Middle frontal gyrus (tissue), 1 donor: ENCODE measurements around the gene DPM2.

Experiments used
- DNase-seq: peaks from one replicate; pipeline ENCODE4 v3.0.0-alpha.2; 2015; ENCODE audit warnings: low spot score; ENCODE audit errors: extremely low spot score

DPM2 gene

DNA sequence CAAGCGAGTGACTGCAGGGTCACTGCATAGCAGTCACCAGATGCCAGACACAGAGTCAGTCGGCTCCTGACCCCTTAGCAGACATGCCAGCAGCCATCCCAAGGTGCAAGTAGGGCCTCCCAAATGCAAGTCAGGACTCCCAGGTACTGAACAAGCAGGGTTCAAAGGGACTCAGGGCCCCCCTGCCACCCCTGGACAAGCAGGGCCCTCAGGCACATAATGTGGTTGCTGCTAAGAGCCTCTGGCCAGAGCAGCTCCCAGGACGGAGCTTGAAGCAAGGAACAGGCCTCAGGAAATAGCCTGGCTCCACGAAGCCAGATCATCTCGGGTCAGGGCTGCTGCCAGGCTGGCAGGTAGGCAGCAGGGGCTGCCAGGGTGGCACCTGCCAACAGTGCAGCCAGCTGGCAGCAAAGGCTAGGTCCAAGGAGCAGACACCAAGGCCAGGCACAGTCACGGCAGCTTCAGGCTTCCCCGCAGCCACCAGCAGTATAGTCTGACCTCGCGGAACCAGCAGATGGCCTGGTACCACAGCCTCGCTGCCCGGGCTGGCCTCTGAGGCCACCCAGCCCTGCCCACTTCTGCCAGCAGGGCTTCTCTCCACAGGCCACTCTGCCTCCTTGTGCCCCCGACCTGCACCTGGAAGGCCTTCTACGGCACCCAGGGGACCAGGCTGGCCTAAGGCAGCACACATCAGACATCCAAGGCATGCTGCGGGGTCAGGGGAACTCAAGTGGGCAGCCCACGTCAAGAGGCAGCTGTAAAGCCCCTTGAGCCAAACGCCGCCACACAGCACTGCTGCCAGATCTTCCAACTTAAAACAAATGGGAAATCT is 35.7 kb upstream of the DPM2 start:
- no peak for DNase-seq

DNA sequence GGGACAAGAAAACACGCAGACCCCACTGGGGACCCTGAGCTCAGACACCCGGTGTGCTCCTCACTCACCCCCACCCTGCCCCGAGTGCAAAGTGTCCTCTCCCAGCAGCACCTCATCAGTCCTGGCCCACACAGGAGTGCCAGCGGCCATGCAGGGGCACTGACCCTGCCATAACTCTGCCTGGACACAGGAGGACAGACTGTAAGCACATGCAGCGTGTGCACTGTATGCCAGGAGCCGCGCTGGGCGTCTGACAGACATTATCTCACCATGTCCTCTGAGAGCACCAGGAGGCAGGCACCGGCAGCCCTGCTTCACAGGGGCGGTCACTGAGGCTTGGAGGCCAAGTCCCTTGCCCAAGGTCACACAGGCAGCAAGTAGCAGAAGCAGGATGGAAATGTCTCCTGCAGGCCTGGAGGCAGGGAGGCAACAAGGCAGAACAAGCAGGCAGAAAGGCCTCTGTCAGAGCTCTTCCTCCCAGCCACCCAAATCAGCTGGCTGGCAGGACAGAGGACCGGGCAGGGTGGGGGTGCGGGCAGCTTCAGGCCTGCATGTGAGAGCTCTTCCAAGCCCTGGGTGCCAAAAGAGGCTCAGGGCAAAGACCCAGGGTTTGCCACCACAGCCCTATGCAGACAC is 34.7 kb upstream of the DPM2 start:
- no peak for DNase-seq

- no peak for DNase-seq
These were observed 33.9 kb upstream of the DPM2 start for GRCh38 chr9:127971357-127972235.

DNA sequence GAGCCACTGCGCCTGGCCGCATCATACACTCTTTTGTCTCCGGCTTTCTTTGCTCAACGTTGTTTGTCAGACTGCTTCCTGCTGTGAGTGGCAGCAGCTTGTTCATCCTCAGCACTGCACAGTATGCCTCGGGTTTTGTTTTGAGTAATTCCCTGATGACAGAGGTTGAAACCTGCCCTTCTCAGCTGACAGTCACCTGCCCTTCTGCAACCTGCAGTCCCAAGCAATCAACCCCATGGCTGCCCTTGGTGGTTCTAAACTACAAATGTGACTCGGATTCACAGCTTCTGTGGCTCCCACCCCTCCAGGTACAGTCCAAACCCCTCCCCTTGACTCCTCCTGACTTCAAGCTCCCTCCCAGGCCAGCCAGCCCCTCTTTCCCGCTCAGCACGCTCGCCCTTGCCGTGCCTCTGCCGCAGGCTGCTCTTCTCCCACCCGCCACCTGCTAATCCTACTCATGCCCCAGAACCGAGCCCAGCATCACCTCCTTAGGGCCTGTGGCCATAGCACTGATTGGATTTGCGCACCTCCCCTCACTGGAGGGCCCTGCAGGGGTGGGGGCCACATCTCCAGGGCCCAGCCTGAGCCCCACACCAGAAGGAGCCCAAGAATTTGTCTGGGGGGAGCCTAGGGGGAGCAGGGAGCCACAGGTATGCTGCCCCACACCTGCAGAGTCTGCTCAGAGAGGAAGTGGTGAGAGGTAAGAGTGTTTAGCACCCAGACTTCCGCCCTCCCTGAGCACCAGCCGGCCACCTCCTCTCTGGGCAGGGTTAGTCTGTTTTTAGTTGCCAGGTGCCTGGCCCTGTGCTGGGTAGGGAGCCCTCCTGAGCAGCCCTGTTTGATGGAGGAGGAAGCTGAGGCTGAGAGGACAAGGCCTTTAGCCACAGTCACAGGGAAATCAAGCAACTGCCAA is 33.0 kb upstream of the DPM2 start:
- DNase-seq = no peak

DNA sequence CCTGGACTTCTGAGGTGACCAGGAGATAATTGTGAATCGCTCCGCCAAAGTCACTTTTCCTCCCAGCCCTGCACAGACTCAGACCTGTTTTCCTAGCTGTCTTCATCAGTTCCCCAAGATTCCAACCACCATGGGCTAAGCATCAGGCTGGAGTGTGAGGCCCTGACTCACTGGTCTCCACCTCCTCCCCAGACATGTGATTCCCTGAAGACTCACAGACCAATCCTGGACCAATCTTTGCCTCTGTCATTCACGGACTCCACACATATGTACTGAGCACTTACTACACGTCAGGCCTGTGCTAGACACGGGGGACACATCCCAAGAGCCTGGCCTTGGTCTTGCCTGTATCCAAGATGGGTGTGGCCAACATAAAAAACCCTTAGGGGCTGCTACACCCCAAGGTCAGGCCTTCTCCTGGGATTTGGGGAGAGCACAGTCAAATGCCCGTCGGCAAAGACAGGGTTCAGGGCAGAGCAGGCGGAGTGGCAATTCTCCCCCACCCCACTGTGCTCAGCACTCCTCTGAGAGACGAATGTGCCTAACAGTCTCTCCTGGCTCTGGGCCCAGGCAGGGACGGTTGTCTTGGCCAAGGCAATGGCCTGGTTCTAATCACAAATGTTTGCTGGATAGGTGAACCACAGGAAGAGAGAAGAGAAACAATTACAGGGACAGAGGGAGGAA is 31.2 kb upstream of the DPM2 start:
- DNase-seq = no peak

- DNase-seq = no peak
These were observed 30.4 kb upstream of the DPM2 start for GRCh38 chr9:127968042-127968441.

DNA sequence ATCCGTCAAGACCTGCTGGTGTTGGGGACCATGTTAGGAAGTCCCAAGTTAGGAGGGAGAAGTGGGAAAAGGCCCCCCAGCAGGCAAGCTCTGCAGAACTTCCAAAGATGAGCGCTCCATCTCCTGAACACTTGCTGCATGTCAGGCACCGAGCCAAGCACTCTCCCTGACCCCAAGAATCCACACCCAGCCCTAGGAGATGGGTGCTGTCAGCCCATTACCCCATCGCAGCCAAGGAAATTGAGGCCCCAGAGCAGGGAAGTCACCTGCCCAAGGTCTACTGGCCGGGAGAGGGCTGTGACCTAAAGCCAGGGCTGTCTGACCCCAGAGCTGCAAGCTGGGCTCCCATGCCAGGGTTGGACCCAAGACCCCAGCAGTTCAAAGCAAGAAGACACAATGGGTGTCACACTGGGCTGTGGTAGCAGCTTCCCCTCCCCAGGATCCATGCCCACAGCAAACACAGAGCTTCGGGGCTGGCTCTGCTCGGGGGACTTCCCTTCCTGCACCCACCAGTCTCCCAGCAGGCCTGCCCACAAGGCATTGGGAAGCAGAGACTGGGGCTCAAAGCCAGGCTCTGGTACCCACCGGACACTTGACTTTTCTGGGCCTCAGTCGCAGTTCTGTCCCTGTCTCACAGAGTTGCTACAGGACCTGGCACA is 29.6 kb upstream of the DPM2 start:
- no peak for DNase-seq

- no peak for DNase-seq
These were observed 28.9 kb upstream of the DPM2 start for GRCh38 chr9:127966416-127967150.

DNA sequence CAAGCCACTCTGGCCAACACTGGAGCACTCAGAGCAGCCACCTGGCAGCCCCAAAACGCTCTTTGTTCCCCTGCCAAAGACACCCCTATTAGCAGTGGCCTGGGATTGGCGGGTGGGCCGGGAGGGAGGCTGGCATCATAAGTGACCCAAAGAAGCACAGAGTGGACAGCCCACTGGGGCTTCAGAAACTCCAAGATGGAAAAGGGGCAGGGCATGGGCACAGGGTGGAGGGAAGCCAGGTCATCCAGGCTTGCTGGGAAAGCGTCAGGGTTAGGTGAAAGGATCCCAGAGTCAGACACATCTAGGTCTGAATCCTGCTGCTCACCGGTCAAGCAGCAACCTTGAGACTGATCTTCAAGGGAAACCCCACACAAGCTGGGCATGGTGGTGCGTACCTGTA is 28.3 kb upstream of the DPM2 start:
- no peak for DNase-seq

DNA sequence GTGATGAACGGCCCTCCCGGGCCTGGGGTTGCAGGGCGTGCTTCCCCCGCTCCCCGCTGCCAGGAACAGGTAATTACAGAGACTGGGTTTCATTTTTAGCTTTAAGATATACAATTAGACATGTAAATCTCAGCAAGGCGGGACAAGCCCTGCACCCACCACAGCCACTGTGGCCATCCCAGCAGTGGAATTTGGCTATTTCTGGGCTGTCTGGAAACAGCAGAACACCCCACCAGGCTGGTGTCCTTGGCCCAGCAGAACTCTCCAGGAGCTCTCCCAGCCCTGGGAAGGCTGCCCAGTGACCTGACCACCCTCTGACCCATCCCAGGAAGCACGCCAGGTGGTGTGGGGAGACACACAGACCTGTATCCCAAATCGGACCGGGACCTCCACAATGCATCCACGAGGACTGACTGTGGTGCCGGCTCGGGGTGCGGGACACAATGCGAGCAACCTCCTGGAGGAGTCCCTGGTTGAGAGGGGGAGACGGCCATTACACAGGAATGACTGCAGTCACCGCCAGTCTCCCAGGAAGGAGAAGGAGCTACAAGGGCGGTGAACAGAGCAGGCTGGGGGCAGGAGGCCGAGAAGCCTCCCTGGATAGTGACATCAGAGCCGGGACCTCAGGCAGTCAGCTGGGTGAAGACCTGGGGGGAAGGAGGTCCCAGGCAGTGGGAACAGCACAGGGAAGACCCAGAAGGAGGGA is 25.9 kb upstream of the DPM2 start:
- DNase-seq = no peak

DNA sequence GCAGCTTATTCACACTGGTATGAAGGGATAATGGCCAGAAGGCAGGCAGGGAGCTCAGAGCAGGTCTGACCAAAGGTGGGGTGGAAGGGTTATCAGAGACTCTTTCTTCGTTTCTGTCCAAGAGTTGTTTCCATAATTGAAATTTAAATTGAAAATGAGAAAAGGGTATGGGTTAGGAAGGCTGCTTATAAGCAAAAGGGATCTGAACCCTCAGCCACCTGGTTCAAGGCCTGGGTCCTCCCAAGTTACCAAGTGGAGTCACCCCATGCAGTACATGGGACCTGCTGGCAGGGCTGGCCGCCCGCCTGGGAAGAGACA is 25.3 kb upstream of the DPM2 start:
- no peak for DNase-seq

DNA sequence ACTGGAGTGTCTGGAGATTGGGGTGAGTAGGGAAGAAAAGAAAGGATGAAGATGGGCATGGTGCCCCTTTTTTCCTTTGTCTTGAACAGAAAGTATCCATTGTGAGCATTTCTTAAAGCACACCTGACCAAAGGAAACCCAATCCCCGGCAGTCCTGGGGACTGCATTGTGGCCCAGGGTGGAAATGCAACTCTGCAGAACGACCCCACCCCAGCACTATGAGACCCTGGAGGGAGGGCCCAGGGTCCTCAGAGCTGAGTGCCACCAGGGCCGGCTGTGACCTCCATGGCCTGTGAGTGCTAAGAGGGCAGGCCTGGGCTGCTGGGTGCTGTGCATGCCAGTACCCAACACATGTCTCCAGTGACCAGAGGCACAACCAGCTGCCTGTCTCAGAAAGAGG is 24.6 kb upstream of the DPM2 start:
- no peak for DNase-seq

GRCh38 chr9:127961613-127962155 is 24.0 kb upstream of the DPM2 start:
- no peak for DNase-seq

DNA sequence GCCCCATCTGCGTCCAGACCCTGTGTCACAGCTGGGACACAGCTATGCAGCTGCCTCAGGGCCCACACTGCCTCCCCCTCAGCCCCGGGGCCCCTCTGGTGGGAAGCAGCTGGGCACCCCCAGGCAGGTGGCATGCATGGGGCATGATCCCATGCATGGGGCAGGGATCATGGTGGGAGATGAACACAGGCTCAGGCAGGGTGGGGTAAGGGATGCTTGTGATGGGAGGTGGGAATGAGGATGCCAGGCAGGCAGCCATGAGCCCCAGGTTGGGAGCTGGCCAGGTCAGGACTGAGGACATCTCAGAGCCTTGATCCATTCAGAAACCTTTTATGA is 23.5 kb upstream of the DPM2 start:
- no peak for DNase-seq

DNA sequence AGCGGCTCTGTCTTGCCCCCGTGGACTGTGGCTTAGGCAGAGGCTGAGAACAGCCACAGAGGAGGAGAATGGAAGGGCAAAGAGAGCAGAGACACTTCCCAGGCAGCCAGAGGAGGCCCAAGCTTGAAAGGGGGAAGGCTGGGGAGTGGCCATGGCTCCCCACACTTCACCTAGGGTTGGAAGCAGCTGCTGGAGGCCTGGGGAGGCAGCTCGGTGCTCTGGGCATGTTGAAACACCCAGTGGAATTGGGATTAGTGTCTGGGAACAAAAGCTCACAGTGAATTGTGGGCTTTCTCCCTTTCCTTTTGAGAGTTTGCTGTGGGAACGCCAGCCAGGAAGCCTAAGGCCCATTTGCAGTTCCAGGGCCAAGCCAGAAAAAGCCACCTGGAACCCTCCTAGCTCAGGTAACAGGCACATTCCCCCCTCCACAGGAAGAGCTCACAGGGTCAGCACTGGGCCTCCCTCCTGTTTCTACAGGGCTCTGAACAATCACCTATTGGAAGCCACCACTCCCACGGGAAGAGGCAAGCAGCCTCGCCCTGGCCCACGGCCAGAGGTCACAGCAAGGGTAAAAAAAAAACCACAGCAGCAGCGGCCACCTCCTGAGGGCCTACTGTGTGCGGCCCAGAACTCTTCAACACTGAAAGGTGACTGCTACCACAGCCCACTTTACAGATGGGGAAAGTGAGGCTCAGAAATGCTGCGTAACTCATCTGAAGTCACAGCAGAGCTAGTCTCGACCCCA is 22.9 kb upstream of the DPM2 start:
- DNase-seq = no peak

DNA sequence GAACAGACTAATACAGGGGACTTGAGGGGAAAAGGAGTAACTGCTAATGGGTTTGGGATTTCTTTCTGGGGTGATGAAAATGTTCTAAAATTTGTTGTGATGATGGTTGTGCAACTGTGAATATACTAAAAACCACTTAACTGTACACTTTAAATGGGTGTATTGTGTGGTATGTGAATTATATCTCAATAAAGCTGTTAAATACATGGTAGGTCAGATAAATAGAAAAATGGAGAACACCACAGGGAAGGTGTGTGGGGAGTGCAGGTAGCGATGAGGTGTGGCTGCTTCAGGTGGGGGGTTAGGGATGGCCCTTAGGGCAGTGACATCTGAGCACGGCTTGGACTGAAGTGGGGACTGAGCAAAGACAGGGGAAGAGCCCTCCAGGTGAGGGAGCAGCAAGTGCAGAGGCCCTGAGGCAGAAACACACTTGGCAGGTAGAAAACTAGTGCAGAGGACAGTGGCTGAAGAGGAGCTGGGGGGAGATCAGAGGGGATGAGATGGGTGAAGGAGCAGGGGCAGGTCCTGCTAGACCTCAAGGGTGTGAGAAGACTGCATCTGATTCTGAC is 22.3 kb upstream of the DPM2 start:
- no peak for DNase-seq

DNA sequence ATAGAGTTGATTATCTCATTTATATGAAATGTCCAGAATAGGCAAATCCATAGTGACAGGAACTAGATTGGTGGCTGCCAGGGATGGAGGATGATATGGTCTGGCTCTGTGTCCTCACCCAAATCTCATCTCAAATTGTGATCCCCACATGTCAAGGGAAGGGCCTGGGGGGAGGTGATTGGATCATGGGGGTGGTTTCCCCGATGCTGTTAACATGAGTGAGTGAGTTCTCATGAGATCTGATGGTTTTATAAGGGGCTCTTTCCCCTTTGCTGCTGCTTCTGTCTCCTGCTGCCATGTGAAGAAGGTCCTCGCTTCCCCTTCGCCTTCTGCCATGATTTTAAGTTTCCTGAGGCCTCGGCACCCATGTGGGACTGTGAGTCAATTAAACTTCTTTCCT is 21.7 kb upstream of the DPM2 start:
- DNase-seq = no peak

DNA sequence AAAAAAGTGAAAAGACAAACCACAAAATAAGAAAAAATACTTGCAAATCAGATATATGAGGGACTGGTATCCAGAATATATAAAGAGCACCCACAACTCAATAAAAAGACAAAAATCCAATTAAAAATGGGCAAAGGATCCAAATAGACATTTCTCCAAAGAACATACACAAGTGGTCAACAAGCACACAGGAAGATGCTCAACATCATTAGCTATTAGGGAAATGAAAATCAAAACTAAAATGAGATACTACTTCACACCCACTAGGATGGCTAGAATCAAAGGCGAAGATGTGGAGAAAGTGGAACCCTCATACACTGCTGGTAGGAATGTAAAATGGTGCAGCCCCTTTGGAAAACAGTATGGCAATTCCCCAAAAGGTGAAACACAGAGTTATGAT is 21.1 kb upstream of the DPM2 start:
- no peak for DNase-seq
